Mammary epithelial cell (primary cell): ENCODE results near the gene TCF3.

Source experiments
- CTCF ChIP-seq, 2 donors: IDR thresholded peaks in 1 of 2; conservative IDR thresholded peaks in 1 of 2; 2 replicates each; pipeline ENCODE4 v1.5.1; 2011 to 2012; ENCODE audit warnings: inconsistent platforms in 2 of 2, low read length in 2 of 2, mild to moderate bottlenecking in 2 of 2, control low read depth in 1 of 2, low read depth in 1 of 2; ENCODE audit not compliant: insufficient read depth in 1 of 2; ENCODE audit errors: extremely low read depth in 1 of 2
- EZH2 ChIP-seq: IDR thresholded peaks from 2 replicates; pipeline ENCODE4 v1.6.1; 2012; ENCODE audit warnings: low read length, inconsistent platforms, borderline replicate concordance

GRCh38 chr19:1593501-1593772, 59.0 kb downstream of the TCF3 start:
- TF ChIP-seq CTCF (conservative IDR thresholded peaks at IDR 0.05 in 1 of 2, IDR thresholded peaks at IDR 0.05 in 1 of 2; ENCODE audit: extremely low read depth in 1 of 2, insufficient read depth in 1 of 2, low read depth in 1 of 2, low read length in 2 of 2) (no peak), EZH2 (no peak)
